ENCODE results near the gene UNC45B.

GRCh38 chr17:35154196-35155165, 6.9 kb downstream of the UNC45B start:
- no peak for TF ChIP-seq CTCF (IDR thresholded peaks at IDR 0.05)
- no peak for TF ChIP-seq POLR2A (IDR thresholded peaks at IDR 0.05)
